Stimulated activated CD8-positive, alpha-beta memory T cell treated with anti-CD3 and anti-CD28 coated beads, Interleukin-15, amount 100 ng/mL, for 4 hours (primary cell): ENCODE results near the gene CT83.

Experiments used
- DNase-seq, 2 donors: peaks; one replicate each; pipeline ENCODE4 v3.0.0-alpha.2; 2020; ENCODE audit warnings: low read depth in 2 of 2

CT83 gene

DNA sequence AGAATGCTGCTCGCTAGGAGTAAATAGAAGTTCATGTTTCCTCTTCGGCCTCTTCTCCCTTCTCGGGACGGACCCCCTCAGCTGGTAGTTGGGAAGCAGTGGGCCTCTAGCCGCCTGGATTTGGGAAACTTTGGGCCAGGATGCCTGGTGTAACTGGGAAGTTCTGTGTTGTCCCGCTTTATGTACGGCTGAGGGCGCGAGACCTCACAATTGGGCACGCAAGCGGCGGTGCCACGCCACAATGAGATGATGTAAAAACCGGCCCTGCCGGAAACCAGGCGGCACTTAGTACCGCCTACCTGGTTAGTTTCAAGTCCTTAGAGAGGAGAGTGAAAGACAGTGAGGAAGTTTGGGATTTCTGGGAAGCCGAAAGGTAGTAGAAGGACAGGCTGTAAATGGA, at the start of gene CT83:
TSS of gene CT83 (minus strand) at position 155 of the 400 bp plus-strand sequence. CDS start at position 35, 120 bp downstream.
- no peak for DNase-seq

DNA sequence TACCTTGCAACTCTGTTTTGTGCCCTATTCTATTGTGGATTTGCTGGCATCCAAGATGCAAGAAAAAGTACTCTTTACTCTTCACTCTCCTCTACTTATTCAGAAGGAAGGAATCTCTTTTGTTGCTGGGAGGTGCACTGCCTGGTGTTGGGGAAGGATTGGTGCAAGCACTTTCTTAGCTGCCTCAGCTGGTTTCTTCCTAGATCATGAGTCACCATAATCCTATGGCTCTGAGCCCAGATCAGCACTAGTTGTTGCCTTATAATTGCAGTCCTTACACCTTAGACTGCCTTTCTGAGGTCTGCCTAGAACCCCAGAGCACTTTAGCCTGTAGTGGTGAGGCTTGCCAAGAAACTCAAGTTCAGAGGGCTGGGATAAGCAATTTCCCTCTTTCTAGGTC, 37.0 kb upstream of the CT83 start:
- no peak for DNase-seq

GRCh38 chrX:116493271-116493670, 30.5 kb upstream of the CT83 start:
- DNase-seq = no peak

- DNase-seq = no peak
Observed at GRCh38 chrX:116490104-116490503, 27.3 kb upstream of the CT83 start.

GRCh38 chrX:116480059-116480458, 17.3 kb upstream of the CT83 start:
- no peak for DNase-seq

GRCh38 chrX:116449156-116449555, 13.6 kb downstream of the CT83 start:
- DNase-seq = no peak

GRCh38 chrX:116436358-116436816, 26.4 kb downstream of the CT83 start, which contains the start of gene SLC6A14:
Gene SLC6A14, plus strand, starts transcription at chrX:116436606. Its CDS starts 104 bp downstream, at chrX:116436710.
- no peak for DNase-seq

GRCh38 chrX:116435597-116435996, 27.2 kb downstream of the CT83 start:
- DNase-seq = no peak

- DNase-seq = no peak
Observed at GRCh38 chrX:116427978-116428377, 34.8 kb downstream of the CT83 start.

DNA sequence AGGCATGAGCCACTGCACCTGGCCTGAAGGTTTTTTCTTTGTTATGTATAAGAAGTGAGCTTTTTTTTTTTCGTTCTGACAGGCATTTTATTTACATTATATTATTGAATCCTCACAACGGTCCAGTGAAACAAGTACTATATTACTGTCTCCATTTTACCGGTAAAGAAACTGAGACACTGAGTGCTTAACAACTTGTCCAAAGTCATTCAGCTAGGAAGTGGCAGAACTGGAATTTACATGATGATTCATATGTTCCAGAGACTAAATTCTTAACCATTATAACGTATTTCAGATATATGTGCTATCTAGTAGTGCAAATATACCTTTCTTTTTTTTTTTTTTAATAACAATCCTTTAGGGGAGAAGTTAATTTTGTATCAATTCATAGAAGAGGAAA, 44.8 kb downstream of the CT83 start:
- DNase-seq = no peak

DNA sequence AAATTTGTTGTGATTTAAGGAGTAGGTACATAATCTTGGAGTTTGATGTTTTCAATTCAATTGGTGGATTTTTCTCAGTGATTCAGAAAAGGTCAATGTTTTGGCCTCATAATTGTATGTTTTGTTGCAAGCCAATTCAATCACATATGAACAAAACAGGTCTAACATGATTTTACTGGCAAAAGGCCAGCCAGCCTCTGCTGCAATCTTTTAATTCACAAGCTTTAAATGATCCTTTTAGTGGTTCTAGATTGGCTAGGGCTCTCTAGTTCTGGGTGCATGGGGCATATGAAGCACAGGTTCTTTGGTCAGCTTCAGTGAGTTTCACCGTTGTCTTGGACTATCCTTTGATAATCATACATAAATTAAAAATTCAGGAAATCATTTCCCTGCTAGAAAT, 45.6 kb downstream of the CT83 start:
- DNase-seq = no peak

- DNase-seq = no peak
Observed at GRCh38 chrX:116413273-116413672, 49.5 kb downstream of the CT83 start.
